SW 1271 (cell line): ENCODE results near the gene TEDC2.
"Not testable (repeated sequence)": the region's sequence is repeated elsewhere in the genome, so short reads cannot be mapped to it uniquely, and the experiment has no call there.

Source experiments
- DNase-seq, 2 experiments: peaks; one replicate each; lab custom pipeline; 2025; lab: John Stamatoyannopoulos, UW

The TEDC2 gene

GRCh38 chr16:2459647-2460390, at the start of gene TEDC2:
Gene TEDC2 (plus strand): TSS chr16:2460109. CDS start chr16:2460145, 36 bp downstream.
- DNase-seq, result peak; percentile 66 to 88

GRCh38 chr16:2415085-2415484, 44.8 kb upstream of the TEDC2 start:
- DNase-seq, result no peak

- no peak for DNase-seq
Observed at GRCh38 chr16:2420035-2420434, 39.9 kb upstream of the TEDC2 start.

- DNase-seq, result no peak
Observed at GRCh38 chr16:2422123-2422867, 37.6 kb upstream of the TEDC2 start.

- no peak for DNase-seq
Observed at GRCh38 chr16:2424061-2425007, 35.6 kb upstream of the TEDC2 start.

- no peak for DNase-seq
Observed at GRCh38 chr16:2425008-2425518, 34.8 kb upstream of the TEDC2 start.

- no peak for DNase-seq
Observed at GRCh38 chr16:2425825-2426430, 34.0 kb upstream of the TEDC2 start.

- no peak for DNase-seq
Observed at GRCh38 chr16:2426941-2427361, 33.0 kb upstream of the TEDC2 start.

- DNase-seq, result no peak
Observed at GRCh38 chr16:2427526-2427925, 32.4 kb upstream of the TEDC2 start.

- DNase-seq, result peak in 1 of 2 experiments; percentile 11
Observed at GRCh38 chr16:2428051-2428783, 31.7 kb upstream of the TEDC2 start.

GRCh38 chr16:2428784-2429033, 31.2 kb upstream of the TEDC2 start:
- no peak for DNase-seq

- peak in 1 of 2 experiments; percentile 78 for DNase-seq
Observed at GRCh38 chr16:2429034-2429770, 30.7 kb upstream of the TEDC2 start, which contains the start of gene CCNF. Gene CCNF (plus strand): TSS chr16:2429447. CDS start chr16:2429482, 35 bp downstream.

GRCh38 chr16:2429771-2430663, 29.9 kb upstream of the TEDC2 start:
- no peak for DNase-seq

- DNase-seq, result no peak
Observed at GRCh38 chr16:2432286-2432685, 27.6 kb upstream of the TEDC2 start.

GRCh38 chr16:2432801-2433505, 27.0 kb upstream of the TEDC2 start:
- no peak for DNase-seq

GRCh38 chr16:2435236-2435635, 24.7 kb upstream of the TEDC2 start:
- not testable (repeated sequence) for DNase-seq

- DNase-seq, result no peak
Observed at GRCh38 chr16:2436110-2436509, 23.8 kb upstream of the TEDC2 start.

- no peak for DNase-seq
Observed at GRCh38 chr16:2437032-2437790, 22.7 kb upstream of the TEDC2 start.
